ENCODE data around the gene AGR3. TPM values are rescaled to one million over a fixed set of nuclear protein-coding genes. Genes with fewer than 3 reads are reported as not detected.

The AGR3 gene
- polyA plus RNA-seq, 1 donor from 2014 or later = not detected

DNA sequence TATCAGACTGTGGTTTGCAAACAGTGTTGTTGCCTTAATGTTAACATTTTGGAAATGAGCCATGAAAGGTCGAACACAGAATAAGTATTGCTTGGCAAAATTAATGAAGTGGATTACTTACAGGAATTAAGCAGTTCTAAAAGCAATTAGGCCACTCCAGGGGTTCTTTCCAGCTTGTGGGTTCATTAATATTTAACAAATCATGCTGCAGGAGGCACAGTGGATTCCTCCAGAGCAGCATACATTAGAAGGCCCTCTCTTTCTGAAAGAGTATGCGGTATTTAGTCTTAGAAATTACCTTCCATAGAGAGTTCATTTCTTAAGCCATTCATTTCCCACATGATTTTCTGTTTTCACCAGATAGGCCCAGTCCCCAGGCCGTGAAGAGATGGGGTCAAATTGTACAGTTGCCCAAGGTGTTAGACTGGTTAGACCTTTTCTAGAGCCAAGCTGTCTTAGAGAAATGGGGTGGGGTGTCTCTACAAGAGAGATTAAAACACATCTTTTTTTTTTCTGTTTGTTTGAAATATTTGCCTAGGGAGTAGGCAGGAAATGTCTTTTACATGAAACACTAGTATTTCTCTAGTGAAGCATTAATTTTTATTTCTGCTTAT lies 40.0 kb upstream of the AGR3 start:
- H2AFZ ChIP-seq (ENCODE audit: low read depth, low read length) = no peak overlapping the region
- H3K36me3 ChIP-seq (ENCODE audit: insufficient read depth, low read length) = no peaks in the 10 kb centered on the region
- H3K4me2 ChIP-seq (ENCODE audit: low read length) = no peak overlapping the region
- H3K9me2 ChIP-seq (ENCODE audit: insufficient read depth, low read length) = no peaks in the 10 kb centered on the region
- H3K27me3 ChIP-seq (ENCODE audit: insufficient read depth, low read depth, low read length) = no peaks in the 10 kb centered on the region
- no peaks in the 10 kb centered on the region for H3F3A ChIP-seq (ENCODE audit: insufficient read depth, low read length, poor library complexity, severe bottlenecking)
- H4K20me1 ChIP-seq (ENCODE audit: insufficient read depth) = no peaks in the 10 kb centered on the region
- no peak overlapping the region for H3K4me3 ChIP-seq (ENCODE audit: low read length)
- no peaks in the 10 kb centered on the region for H3K9me3 ChIP-seq (ENCODE audit: low read length)
- H3K27ac ChIP-seq (ENCODE audit: low read length) = no peak overlapping the region
- no peaks in the 10 kb centered on the region for H3K79me2 ChIP-seq (replicated peaks; ENCODE audit: insufficient read depth, low read length)
- no peak for TF ChIP-seq EZH2 (IDR thresholded peaks at IDR 0.05; ENCODE audit: borderline replicate concordance, insufficient read depth, low read length, poor library complexity, severe bottlenecking)
- TF ChIP-seq EP300 (conservative IDR thresholded peaks at IDR 0.05; ENCODE audit: poor library complexity, severe bottlenecking) = no peak
- no peak for TF ChIP-seq RAD21 (conservative IDR thresholded peaks at IDR 0.05)
- TF ChIP-seq MXI1 (conservative IDR thresholded peaks at IDR 0.05; ENCODE audit: poor library complexity, severe bottlenecking) = no peak
- no peak for TF ChIP-seq REST (IDR thresholded peaks at IDR 0.05; ENCODE audit: borderline replicate concordance)
- H3K9ac ChIP-seq (ENCODE audit: low read length) = no peak overlapping the region

- H3K79me2 ChIP-seq (replicated peaks; ENCODE audit: insufficient read depth, low read length) = no peaks in the 10 kb centered on the region
- no peaks in the 10 kb centered on the region for H3K36me3 ChIP-seq (ENCODE audit: insufficient read depth, low read length)
- H3K9me2 ChIP-seq (ENCODE audit: insufficient read depth, low read length) = no peaks in the 10 kb centered on the region
- H3K27me3 ChIP-seq (ENCODE audit: insufficient read depth, low read depth, low read length) = no peaks in the 10 kb centered on the region
- H3K4me3 ChIP-seq (ENCODE audit: low read length) = no peak overlapping the region
- no peak overlapping the region for H3K4me2 ChIP-seq (ENCODE audit: low read length)
- H3K9me3 ChIP-seq (ENCODE audit: low read length) = no peaks in the 10 kb centered on the region
- no peaks in the 10 kb centered on the region for H4K20me1 ChIP-seq (ENCODE audit: insufficient read depth)
- no peak overlapping the region for H2AFZ ChIP-seq (ENCODE audit: low read depth, low read length)
- TF ChIP-seq TAF1 (IDR thresholded peaks at IDR 0.05; ENCODE audit: low read depth) = no peak
- TF ChIP-seq SMC3 (conservative IDR thresholded peaks at IDR 0.05; ENCODE audit: poor library complexity) = no peak
- no peak for TF ChIP-seq EP300 (conservative IDR thresholded peaks at IDR 0.05; ENCODE audit: poor library complexity, severe bottlenecking)
- TF ChIP-seq REST (IDR thresholded peaks at IDR 0.05; ENCODE audit: borderline replicate concordance) = no peak
- TF ChIP-seq MXI1 (conservative IDR thresholded peaks at IDR 0.05; ENCODE audit: poor library complexity, severe bottlenecking) = no peak
- TF ChIP-seq, protein P1, sequence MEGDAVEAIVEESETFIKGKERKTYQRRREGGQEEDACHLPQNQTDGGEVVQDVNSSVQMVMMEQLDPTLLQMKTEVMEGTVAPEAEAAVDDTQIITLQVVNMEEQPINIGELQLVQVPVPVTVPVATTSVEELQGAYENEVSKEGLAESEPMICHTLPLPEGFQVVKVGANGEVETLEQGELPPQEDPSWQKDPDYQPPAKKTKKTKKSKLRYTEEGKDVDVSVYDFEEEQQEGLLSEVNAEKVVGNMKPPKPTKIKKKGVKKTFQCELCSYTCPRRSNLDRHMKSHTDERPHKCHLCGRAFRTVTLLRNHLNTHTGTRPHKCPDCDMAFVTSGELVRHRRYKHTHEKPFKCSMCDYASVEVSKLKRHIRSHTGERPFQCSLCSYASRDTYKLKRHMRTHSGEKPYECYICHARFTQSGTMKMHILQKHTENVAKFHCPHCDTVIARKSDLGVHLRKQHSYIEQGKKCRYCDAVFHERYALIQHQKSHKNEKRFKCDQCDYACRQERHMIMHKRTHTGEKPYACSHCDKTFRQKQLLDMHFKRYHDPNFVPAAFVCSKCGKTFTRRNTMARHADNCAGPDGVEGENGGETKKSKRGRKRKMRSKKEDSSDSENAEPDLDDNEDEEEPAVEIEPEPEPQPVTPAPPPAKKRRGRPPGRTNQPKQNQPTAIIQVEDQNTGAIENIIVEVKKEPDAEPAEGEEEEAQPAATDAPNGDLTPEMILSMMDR (IDR thresholded peaks at IDR 0.05; ENCODE audit: poor library complexity, severe bottlenecking) = no peak
- TF ChIP-seq RAD21 (conservative IDR thresholded peaks at IDR 0.05) = no peak
- no peak for TF ChIP-seq POLR2AphosphoS5 (IDR thresholded peaks at IDR 0.05)
- no peak for TF ChIP-seq EZH2 (IDR thresholded peaks at IDR 0.05; ENCODE audit: borderline replicate concordance, insufficient read depth, low read length, poor library complexity, severe bottlenecking)
- H3F3A ChIP-seq (ENCODE audit: insufficient read depth, low read length, poor library complexity, severe bottlenecking) = no peaks in the 10 kb centered on the region
- no peak overlapping the region for H3K9ac ChIP-seq (ENCODE audit: low read length)
- H3K27ac ChIP-seq (ENCODE audit: low read length) = no peak overlapping the region
Measured at GRCh38 chr7:16921151-16921550, 39.4 kb upstream of the AGR3 start.

Measured in neural cell (in vitro differentiated cells).